HuH-7.5 (cell line): ENCODE data around the gene CHST13.
A peak's percentile ranks its signal among the peaks of the same experiment; 100 is the strongest.

Source experiments
- DNase-seq: peaks from one replicate; pipeline ENCODE4 v3.0.0; 2011; ENCODE audit warnings: low spot score

CHST13 gene

GRCh38 chr3:126509597-126510307 is 14.2 kb upstream of the CHST13 start:
- no peak for DNase-seq

DNA sequence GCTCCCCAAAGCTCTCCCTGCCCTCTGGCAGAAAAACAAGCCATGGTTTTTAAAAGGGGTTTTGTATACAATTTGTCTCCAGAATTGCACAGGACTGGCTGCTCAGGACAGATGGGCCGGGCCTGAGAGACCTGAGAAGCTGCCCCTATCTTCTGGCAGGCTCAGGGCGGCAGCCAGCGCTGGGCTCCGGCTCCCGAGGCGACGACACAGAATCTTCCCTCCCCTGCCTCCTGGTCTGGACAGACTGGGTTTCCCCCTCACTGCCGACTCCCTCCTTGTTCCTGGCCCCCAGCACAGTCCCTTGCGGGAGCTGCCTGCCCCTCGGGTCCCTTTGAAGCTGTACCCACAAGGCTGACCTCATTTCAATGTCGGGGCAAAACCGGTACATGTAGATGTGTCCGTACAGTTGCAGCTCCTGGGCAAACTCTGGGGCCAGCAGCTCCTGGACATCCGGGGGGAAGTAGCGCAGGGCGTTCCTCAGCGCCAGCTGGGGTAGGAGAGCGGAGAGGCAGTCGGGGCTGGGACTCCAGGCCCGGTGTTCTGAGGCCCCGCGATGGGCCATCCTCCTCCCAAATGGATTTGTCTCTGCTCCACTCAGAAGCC is 13.5 kb upstream of the CHST13 start:
- DNase-seq: no peak

DNA sequence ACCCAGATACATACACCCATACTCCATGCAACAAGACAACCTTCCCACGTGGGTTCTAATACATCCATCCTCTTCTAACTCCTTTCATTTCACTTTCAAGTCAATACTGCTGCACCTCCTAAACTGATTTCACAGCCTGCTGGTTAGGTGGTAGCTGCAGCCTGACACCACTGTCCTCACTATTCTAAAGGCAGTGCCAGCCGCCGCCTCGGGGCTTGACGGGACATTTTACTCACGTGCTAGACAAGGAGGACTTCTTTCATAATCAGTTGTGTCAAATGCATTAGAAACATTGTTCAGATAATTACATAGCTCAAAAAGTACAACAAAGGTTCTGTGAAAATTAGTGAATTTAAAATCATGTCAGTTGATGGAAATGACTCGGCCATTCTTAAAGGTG is 12.7 kb upstream of the CHST13 start:
- no peak for DNase-seq

DNA sequence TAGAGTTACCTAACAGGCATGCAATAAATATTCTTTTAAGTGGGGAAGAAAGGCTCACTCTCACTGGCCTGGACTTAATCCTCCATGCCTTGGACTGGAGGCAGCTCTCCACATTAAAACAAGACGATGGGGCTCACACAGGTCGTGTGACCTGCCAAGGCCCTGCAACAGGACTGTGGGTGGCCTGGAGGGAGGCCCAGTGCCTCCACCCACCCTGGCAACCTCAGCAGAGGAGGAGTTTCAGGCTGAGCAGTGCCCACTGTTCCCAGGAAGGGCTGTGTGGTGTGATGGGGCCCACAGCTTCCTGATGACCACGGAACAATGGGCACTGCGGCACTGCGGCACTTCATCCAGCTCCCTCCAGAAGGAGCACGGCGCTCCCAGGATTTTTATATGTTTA is 11.9 kb upstream of the CHST13 start:
- no peak for DNase-seq

- DNase-seq: no peak
These were observed 10.9 kb upstream of the CHST13 start for GRCh38 chr3:126512916-126513650.

DNA sequence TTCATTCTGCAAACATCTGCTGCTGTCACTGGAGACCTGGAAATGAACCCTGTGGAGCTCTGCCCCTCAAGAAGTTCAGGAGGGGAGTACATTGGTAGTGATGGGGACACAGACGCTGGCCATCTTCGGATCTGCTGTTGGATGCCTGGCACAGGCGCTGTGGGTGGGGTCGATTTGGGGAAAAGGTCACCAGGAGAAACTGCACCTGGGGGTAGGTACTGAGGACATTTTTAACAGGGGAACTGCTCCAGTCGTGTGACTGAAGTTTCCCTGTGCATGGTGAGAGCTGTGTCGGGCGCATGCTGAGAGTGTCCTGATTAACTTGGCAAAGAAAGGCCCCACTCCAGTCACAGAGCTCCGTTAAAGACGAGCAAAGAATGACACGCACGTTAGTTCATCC is 9.8 kb upstream of the CHST13 start:
- no peak for DNase-seq

- DNase-seq: no peak
These were observed 8.8 kb upstream of the CHST13 start for GRCh38 chr3:126515066-126515706.

- DNase-seq: no peak
These were observed 7.6 kb upstream of the CHST13 start for GRCh38 chr3:126516152-126516935.

GRCh38 chr3:126516936-126517290 is 7.0 kb upstream of the CHST13 start:
- no peak for DNase-seq

DNA sequence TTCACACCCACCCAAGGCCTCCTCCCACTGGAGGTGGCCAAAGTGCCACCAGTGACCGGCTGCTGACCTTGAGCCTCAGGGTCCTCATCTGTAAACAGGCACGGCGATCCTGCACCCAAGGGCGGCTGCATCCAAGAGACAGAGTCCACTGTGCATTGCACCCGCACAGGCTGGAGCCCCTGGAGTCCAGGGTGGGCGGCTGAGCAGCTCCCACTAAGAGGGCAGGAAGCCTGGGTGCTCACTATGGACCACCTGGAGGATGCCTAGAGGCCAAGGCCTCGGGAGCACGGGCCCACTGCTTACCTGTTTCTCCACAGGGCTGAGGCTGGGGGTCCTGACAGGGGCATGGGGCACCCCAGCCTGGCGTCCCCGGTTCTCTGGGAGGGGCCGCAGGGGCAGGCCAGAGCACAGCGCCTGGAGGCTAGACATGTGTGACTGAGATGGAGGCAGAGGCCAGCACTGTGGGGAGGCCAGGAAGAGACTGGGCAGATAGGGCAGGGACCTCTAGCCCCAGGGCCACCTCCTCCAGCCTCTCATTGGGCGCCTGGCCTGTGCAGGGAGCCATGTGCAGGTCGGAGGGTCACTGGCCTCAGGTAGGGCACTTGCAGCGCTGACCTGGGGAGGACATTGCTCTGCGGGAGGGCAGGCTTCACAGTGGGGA is 6.5 kb upstream of the CHST13 start, which contains the start of gene UROC1:
UROC1 (minus strand) TSS at position 483 of the 661 bp plus-strand sequence; CDS start at position 429, 54 bp downstream.
- DNase-seq: no peak

DNA sequence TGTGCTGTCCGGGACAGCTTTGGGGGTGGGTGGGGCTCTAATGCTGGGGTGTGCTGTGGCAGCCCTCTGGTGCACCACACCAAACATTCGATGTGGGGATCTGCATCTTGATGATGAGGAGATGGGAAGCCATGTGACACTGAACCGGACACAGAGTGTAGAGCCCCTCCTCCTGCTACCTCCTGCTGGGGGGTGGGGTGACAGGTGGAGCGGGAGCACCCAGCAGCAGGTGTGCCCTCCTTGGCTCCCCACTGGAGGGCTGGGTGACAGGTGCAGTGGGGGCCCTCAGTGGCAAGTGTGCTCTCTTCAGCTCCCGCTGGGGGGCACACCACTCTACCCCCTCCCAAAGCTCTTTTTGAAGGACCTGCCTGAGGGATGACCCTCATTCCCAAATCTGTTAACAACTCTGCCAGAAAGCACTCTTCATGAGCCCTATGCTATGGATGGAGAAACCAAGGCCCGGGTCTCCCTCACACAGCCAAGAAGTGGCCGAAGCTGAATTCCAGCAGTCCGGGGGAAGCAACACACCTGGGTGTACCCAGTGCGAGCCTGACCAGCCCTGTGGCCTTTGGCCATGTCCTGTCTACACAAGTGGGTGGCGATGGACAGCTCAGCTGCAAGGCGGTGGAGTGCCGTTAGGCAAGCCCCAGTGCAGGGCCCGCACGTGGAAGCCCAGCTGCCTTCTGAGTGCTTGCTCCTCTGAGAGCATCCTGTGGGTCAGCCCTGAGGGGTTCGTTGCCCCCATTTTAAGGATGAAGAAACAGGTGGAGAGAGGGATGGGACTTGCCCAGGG is 5.8 kb upstream of the CHST13 start:
- no peak for DNase-seq

- DNase-seq: no peak
These were observed 5.2 kb upstream of the CHST13 start for GRCh38 chr3:126518779-126519177.

DNA sequence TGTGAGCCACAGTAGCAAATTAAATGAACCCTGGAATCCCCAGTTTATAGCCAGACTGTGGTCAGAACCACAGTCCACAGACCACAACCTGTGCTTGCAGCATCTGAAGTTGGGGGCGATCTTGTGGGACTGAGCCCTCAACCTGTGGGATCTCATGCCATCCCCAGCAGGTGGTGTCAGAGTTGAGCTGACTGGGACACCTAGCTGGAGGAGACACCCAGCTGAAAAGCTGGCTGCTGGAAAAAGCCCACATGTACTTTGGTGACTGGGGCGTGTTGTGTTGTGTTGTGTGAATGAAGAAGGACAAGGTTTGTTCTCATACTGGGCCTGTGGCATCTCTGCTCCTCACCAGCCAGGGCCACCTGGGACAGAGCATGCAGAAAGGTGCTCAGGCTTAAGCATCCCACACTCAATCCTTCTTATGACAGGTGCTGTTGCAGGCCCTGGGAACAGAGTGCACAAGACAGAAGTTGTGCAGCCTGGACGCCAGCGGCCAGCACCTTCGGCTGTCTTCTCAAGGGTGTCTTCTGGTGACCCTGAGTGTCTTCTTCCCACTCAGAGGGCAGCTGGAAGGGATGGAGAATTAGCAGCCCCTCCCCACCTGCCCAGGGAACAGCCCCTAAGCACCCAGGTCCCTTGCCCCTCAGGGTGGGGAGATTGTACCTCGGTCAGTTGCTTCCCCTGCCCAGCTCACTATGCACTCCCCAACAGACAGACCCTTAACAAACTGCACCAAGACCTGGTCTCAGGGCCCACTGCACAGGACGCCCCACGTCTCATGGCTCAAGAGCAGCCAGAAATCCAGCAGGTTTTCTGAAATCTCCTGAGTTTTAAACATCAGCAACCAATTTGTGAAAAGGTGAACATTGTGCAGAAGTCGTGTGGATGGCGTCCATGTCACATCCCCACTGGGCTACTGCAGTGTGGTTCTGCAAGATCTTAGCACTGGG is 4.2 kb upstream of the CHST13 start:
- DNase-seq: no peak

GRCh38 chr3:126521122-126521891 is 2.6 kb upstream of the CHST13 start:
- no peak for DNase-seq

- DNase-seq: peak; percentile 92
These were observed 1.6 kb upstream of the CHST13 start for GRCh38 chr3:126522363-126522788.

DNA sequence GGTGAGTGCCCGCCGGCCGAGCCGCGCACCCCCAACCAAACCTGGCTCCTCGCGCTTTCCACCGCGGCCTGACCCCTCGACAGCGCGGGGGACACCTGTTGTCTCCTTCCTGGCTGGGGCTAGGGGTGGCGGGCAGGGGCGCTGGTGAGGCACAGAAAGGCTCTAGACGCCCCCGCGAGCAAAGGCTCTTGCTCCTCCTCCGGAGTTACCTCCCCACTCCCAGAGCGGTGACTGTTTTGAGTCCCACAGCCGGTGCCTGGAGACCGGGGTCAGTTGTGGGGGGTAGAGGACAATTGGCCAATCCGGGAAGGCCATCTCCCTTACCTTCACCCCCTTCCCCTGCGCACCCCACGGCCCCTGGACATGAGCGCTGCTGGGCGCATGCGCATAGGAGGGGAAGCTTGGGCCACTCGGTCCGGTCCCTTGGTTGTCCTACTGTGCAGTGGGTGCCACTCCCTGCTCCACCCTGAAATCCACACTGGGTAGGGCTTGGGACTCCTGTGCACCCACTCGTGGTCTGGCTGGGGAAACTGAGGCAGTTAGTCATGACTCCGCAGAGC is 554 bp downstream of the CHST13 start:
- peak; percentile 83 for DNase-seq

DNA sequence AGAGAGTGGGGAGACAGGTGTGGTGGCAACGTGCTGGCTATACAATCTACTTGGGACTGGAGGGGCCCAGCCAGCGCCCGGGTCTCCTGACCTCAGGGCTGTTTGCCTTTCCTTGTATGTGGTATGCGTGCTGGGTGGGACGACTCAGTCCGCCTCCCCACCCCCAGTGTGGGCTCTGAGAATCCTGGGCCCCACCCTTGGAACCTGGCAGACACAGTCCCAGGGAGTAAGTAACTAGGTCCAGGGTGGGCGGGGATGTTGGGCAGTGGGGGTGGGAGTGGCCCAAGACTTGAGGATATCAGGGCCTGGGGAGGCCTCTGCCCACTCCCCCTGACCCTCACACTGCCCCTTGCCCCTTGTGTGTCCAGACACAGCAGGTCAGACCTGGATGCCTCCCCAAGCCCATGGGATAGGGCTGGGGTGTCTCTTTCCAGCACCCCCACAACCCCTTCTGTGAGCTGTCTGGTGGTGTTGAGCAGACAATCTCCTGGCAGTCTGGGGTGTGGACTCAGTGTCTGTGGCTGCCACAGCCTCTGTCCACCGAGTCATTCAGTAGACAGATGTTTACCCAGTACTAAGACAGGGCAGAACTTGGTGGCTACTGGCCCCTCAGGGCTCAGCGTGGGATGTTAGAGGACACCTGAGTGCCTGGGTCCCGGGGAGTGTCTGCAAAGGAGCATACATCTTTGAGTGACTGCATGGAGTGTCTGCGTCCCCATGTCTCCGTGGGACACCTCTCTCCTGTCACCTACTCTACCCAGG is 1.3 kb downstream of the CHST13 start:
- no peak for DNase-seq
